Heart right ventricle (tissue), 16 donors: ENCODE data around the gene CTPS2. TPM values are rescaled to one million over a fixed set of nuclear protein-coding genes. Genes with fewer than 3 reads are reported as not detected.
"Not testable (repeated sequence)": the region's sequence is repeated elsewhere in the genome, so short reads cannot be mapped to it uniquely, and the experiment has no call there.

Experiments
- ATAC-seq, 8 donors: fragments of 200-7000 bp; cut with Tn5 transposase; one replicate each; pipeline ENCODE4 v1.9.1; 2020; ENCODE audit warnings: mild to moderate bottlenecking in 8 of 8, moderate library complexity in 8 of 8, moderate number of reproducible peaks in 1 of 8
- DNase-seq, 2 donors: peaks; one replicate each; pipeline ENCODE4 v3.0.0-alpha.2; 2020
- H3K27ac ChIP-seq, 10 donors: fragments of 200-600 bp; sonication (generic) in 2 of 10; one replicate each; pipeline versions ENCODE4 v1.5.0 to v1.8.0; 2020 to 2022; ENCODE audit warnings: mild to moderate bottlenecking in 3 of 10
- H3K27me3 ChIP-seq, 7 donors: fragments of 200-600 bp; one replicate each; pipeline ENCODE4 v1.8.0; 2021 to 2022; ENCODE audit warnings: mild to moderate bottlenecking in 2 of 7
- H3K36me3 ChIP-seq, 9 donors: fragments of 200-600 bp; sonication (generic) in 1 of 9; one replicate each; pipeline versions ENCODE4 v1.5.0 to v1.8.0; 2020 to 2022; ENCODE audit warnings: mild to moderate bottlenecking in 2 of 9
- H3K4me1 ChIP-seq, 9 donors: fragments of 200-600 bp; sonication (generic) in 1 of 9; one replicate each; pipeline versions ENCODE4 v1.5.0 to v1.8.0; 2020 to 2022; ENCODE audit warnings: mild to moderate bottlenecking in 4 of 9
- H3K4me3 ChIP-seq, 10 donors: fragments of 200-600 bp; sonication (generic) in 2 of 10; one replicate each; pipeline versions ENCODE4 v1.5.0 to v1.8.0; 2020 to 2022; ENCODE audit warnings: mild to moderate bottlenecking in 7 of 10, moderate library complexity in 2 of 10
- H3K9me3 ChIP-seq, 11 donors: fragments of 200-600 bp in 10 of 11; sonication (generic) in 2 of 11; one replicate each; pipeline versions ENCODE4 v1.5.0 to v1.8.0; 2013 to 2022; ENCODE audit warnings: mild to moderate bottlenecking in 2 of 11, control low read depth in 1 of 11, moderate library complexity in 1 of 11
- WGBS, 2 donors: extraction: QIAGEN DNeasy Blood & Tissue Kit; methylation state at CpG; one replicate each; pipeline ENCODE4 v1.1.7; 2013; ENCODE audit warnings: inconsistent platforms in 1 of 2; 5-methylcytosine and 5-hydroxymethylcytosine counted together
- intact Hi-C, 10 donors: fragments of 100-400 bp; cut with DNase I; formaldehyde crosslinking; loops; one replicate each; pipeline versions ENCODE4 v1.11.1 to v1.14.2; 2022
- polyA plus RNA-seq, 2 donors: library from polyadenylated mRNA; stranded (reverse); fragments of 200-250 nt; gene quantifications; one replicate each; pipeline ENCODE4 v1.2.3, GENCODE V29; 2013
- total RNA-seq, 10 donors: library from RNA; stranded (reverse); fragmentation: NEBNext Ultra II Directional in 3 of 10; extraction: Animal tissue kit (Norgen Biotek cat#: 25700) in 3 of 10; gene quantifications; one replicate each; pipeline versions ENCODE4 v1.2.1 to v1.2.4, GENCODE V29; 2021 to 2023
- TF ChIP-seq, protein P1 (sequence below), 9 donors: fragments of 200-600 bp; sonication (generic) in 2 of 9; IDR thresholded peaks; one replicate each; pipeline versions ENCODE4 v1.5.0 to v1.8.0; 2021 to 2022; ENCODE audit warnings: antibody characterized with exemption in 9 of 9, mild to moderate bottlenecking in 5 of 9, moderate library complexity in 1 of 9
- donor health status: Arrhythmogenic right ventricular cardiomyopathy.
- donor health status: ischemic (EF 13 %, LVEDD 7.1; RV severe dilation, severe dysfunction).
- donor health status: healthy with polysubstance abuse.
- donor health status: DM: no; HTN: yes; CAD: no.
- donor health status: DM: no; HTN: no; CAD: no.
- donor health status: ischemic (EF 25% LVEDD 6.9; RV normal size, moderate dysfunction).
- donor health status: ischemic (EF 25% LVEDD 5.7; RV mildly dilated, moderate dysfunction).
- donor health status: healthy.
- donor health status: DM: yes; HTN: yes; CAD: no.
- donor health status: Ischemic cardiomyopathy.
- donor health status: ischemic (EF 35%, LVEDD 5.7; RV mildly dilated, moderate dysfunction).
- donor health status: nonischemic (EF 11% LVEDD 7.7; RV severe dilation, severe dysfunction).
- donor health status: DM: yes; HTN: yes; CAD: no.
- donor health status: PGD.
- donor health status: ischemic (EF 29% LVEDD 5.4; RV normal size, mild dysfunction).
- donor health status: nonischemic (EF 23%, LVEDD 6.1; RV moderate dilation, normal function).

The CTPS2 gene
- total and polyA plus RNA-seq, 12 donors, result 2.7 to 15.8 (median 5.2) TPM

- H3K9me3 ChIP-seq, result no peaks in the 10 kb centered on the region
- H3K4me1 ChIP-seq, result no peaks in the 10 kb centered on the region
- no peak overlapping the region for H3K27ac ChIP-seq
- ATAC-seq (no peak), DNase-seq (no peak)
- intact Hi-C loops, result no loop called here
- H3K4me3 ChIP-seq, result no peak overlapping the region
- H3K27me3 ChIP-seq, result peaks cover 0 to 23% (median 0%) of the 10 kb centered on the region in 7 donors
- WGBS, 2 donors, result 90 to 97% methylated on average over 1 of the region's 1 CpG
- peaks cover 0 to 36% (median 0%) of the 10 kb centered on the region in 9 donors for H3K36me3 ChIP-seq
- TF ChIP-seq, protein P1, sequence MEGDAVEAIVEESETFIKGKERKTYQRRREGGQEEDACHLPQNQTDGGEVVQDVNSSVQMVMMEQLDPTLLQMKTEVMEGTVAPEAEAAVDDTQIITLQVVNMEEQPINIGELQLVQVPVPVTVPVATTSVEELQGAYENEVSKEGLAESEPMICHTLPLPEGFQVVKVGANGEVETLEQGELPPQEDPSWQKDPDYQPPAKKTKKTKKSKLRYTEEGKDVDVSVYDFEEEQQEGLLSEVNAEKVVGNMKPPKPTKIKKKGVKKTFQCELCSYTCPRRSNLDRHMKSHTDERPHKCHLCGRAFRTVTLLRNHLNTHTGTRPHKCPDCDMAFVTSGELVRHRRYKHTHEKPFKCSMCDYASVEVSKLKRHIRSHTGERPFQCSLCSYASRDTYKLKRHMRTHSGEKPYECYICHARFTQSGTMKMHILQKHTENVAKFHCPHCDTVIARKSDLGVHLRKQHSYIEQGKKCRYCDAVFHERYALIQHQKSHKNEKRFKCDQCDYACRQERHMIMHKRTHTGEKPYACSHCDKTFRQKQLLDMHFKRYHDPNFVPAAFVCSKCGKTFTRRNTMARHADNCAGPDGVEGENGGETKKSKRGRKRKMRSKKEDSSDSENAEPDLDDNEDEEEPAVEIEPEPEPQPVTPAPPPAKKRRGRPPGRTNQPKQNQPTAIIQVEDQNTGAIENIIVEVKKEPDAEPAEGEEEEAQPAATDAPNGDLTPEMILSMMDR (IDR thresholded peaks at IDR 0.05), result no peak
These were observed 94.0 kb downstream of the CTPS2 start for GRCh38 chrX:16618422-16618821.

- H3K27me3 ChIP-seq, result peaks cover 0 to 32% (median 0%) of the 10 kb centered on the region in 7 donors
- H3K4me1 ChIP-seq, result no peaks in the 10 kb centered on the region
- TF ChIP-seq, protein P1 (IDR thresholded peaks at IDR 0.05), result no peak
- no peak overlapping the region for H3K4me3 ChIP-seq
- WGBS, 2 donors, result 93 to 100% methylated on average over 1 of the region's 1 CpG
- intact Hi-C loops, result no loop called here
- peaks cover 0 to 46% (median 0%) of the 10 kb centered on the region in 9 donors for H3K36me3 ChIP-seq
- no peak overlapping the region for H3K27ac ChIP-seq
- ATAC-seq (no peak), DNase-seq (no peak)
- H3K9me3 ChIP-seq, result no peaks in the 10 kb centered on the region
These were observed 95.1 kb downstream of the CTPS2 start for GRCh38 chrX:16617382-16617781.

GRCh38 chrX:16612257-16612897, 100.1 kb downstream of the CTPS2 start:
- WGBS, 2 donors, result 82 to 85% methylated on average over 6 of the region's 6 CpGs
- Histone ChIP-seq H3K4me3 (no peak overlapping the region), H3K36me3 (peaks cover 0 to 42% (median 0%) of the 10 kb centered on the region in 9 donors), H3K27me3 (peaks cover 0 to 29% (median 0%) of the 10 kb centered on the region in 7 donors), H3K4me1 (no peaks in the 10 kb centered on the region), H3K27ac (no peak overlapping the region), H3K9me3 (no peaks in the 10 kb centered on the region)
- intact Hi-C loops, result no loop called here
- ATAC-seq (no peak), DNase-seq (no peak)
- TF ChIP-seq, protein P1 (IDR thresholded peaks at IDR 0.05), result no peak

- H3K9me3 ChIP-seq, DNase-seq, ATAC-seq, H3K27ac ChIP-seq, H3K4me3 ChIP-seq, intact Hi-C loops, H3K4me1 ChIP-seq: not testable (repeated sequence)
- Histone ChIP-seq H3K27me3 (peaks cover 0 to 14% (median 0%) of the 10 kb centered on the region in 7 donors), H3K36me3 (peaks cover 0 to 30% (median 0%) of the 10 kb centered on the region in 9 donors)
- WGBS, 2 donors, result 98 to 99% methylated on average over 3 of the region's 3 CpGs
These were observed 101.8 kb downstream of the CTPS2 start for GRCh38 chrX:16610654-16611053.

- peaks cover 0 to 13% (median 0%) of the 10 kb centered on the region in 7 donors for H3K27me3 ChIP-seq
- ATAC-seq (no peak), DNase-seq (no peak)
- TF ChIP-seq, protein P1 (IDR thresholded peaks at IDR 0.05), result no peak
- H3K27ac ChIP-seq, result no peak overlapping the region
- H3K4me3 ChIP-seq, result no peak overlapping the region
- intact Hi-C loops, result no loop called here
- WGBS, 2 donors, result 62 to 71% methylated on average over 1 of the region's 1 CpG
- H3K36me3 ChIP-seq, result peaks cover 0 to 28% (median 0%) of the 10 kb centered on the region in 9 donors
- no peaks in the 10 kb centered on the region for H3K4me1 ChIP-seq
- no peaks in the 10 kb centered on the region for H3K9me3 ChIP-seq
These were observed 102.3 kb downstream of the CTPS2 start for GRCh38 chrX:16610121-16610621.
